Measurements from ENCODE around the gene PROB1. TPM values are rescaled to one million over a fixed set of nuclear protein-coding genes. Genes with fewer than 3 reads are reported as not detected.
"Not testable (repeated sequence)": the region's sequence is repeated elsewhere in the genome, so short reads cannot be mapped to it uniquely, and the experiment has no call there.

PROB1 gene
- polyA plus RNA-seq, 1 donor (not counting 4 experiments of a cell fraction or from before 2014, with no cell fraction given) = 0.26 TPM

DNA sequence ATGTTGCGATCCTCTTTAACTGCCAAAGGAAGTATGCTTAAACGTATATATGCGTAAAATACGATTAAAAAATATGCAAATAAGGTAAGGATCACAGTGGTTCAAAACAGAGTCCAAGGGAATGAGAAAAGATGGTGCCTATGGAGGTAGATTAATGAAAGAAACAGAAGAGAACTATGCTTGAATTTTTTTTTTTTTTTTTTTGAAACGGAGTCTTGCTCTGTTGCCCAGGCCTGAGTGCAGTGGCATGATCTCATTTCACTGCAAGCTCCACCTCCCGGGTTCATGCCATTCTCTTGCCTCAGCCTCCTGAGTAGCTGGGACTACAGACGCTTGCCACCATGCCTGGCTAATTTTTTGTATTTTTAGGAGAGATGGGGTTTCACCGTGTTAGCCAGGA, 49.5 kb downstream of the PROB1 start:
- H3K36me3 ChIP-seq (ENCODE audit: control insufficient read depth in 2 of 2, extremely low read depth in 1 of 2, insufficient read depth in 2 of 2, low read length in 2 of 2); H3K4me3 ChIP-seq (ENCODE audit: control insufficient read depth in 2 of 3, extremely low read depth in 1 of 3, insufficient read depth in 2 of 3, low read depth in 1 of 3, low read length in 3 of 3); dilution Hi-C loops (cut with MboI; ENCODE audit: extremely low pct_ligation_motif_present, low sequenced_read_pairs); H3K9me1 ChIP-seq (ENCODE audit: control insufficient read depth, extremely low read depth, insufficient read depth, low read length); DNase-seq (ENCODE audit: low read depth, low spot score); H3K9me3 ChIP-seq (ENCODE audit: control insufficient read depth, low read depth, low read length); H3K27me3 ChIP-seq (ENCODE audit: control insufficient read depth, extremely low read depth, insufficient read depth, low read length); H2AFZ ChIP-seq (ENCODE audit: control insufficient read depth, low read length); H4K20me1 ChIP-seq (ENCODE audit: control insufficient read depth, extremely low read depth, insufficient read depth, low read length); H3K9ac ChIP-seq (ENCODE audit: control insufficient read depth, extremely low read depth, insufficient read depth, low read length); H3K4me2 ChIP-seq (ENCODE audit: control insufficient read depth, extremely low read depth, insufficient read depth, low read depth, low read length); FAIRE-seq; H3K27ac ChIP-seq (ENCODE audit: control insufficient read depth, insufficient read depth, low read length): not testable (repeated sequence)
- Histone ChIP-seq H3K79me2 (ENCODE audit: control insufficient read depth, insufficient read depth, low read length) (peaks cover 85% of the 10 kb centered on the region), H3K4me1 (ENCODE audit: control insufficient read depth, extremely low read depth, insufficient read depth, low read length) (peaks cover 13% of the 10 kb centered on the region)

DNA sequence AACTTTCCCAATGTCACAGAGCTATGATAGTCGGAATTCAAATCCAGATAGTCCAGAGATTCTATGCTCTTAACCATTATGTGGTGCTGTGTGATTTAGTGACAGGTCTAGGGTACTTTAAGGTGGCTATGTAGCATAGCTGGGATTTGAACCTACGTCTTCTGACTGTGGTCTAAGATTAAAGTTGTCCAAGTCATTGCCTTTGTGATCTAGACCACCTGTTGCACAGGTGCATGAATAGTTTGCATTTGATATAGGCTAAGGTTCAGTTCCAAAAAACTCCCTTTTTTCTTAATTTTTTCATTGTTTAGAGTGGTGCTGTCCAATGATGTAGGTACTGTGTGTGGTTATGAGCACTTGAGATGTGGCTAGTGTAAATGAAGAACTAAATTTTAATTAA, 50.7 kb downstream of the PROB1 start:
- Histone ChIP-seq H3K27ac (ENCODE audit: control insufficient read depth, insufficient read depth, low read length) (no peak overlapping the region), H3K36me3 (ENCODE audit: control insufficient read depth in 2 of 2, extremely low read depth in 1 of 2, insufficient read depth in 2 of 2, low read length in 2 of 2) (peaks cover 1 to 3% of the 10 kb centered on the region in 2 experiments), H4K20me1 (ENCODE audit: control insufficient read depth, extremely low read depth, insufficient read depth, low read length) (peaks cover 9% of the 10 kb centered on the region), H3K9me1 (ENCODE audit: control insufficient read depth, extremely low read depth, insufficient read depth, low read length) (no peaks in the 10 kb centered on the region), H3K9me3 (ENCODE audit: control insufficient read depth, low read depth, low read length) (no peaks in the 10 kb centered on the region), H3K79me2 (ENCODE audit: control insufficient read depth, insufficient read depth, low read length) (peaks cover 73% of the 10 kb centered on the region), H3K4me3 (ENCODE audit: control insufficient read depth in 2 of 3, extremely low read depth in 1 of 3, insufficient read depth in 2 of 3, low read depth in 1 of 3, low read length in 3 of 3) (no peak overlapping the region), H3K9ac (ENCODE audit: control insufficient read depth, extremely low read depth, insufficient read depth, low read length) (no peak overlapping the region), H2AFZ (ENCODE audit: control insufficient read depth, low read length) (no peak overlapping the region), H3K27me3 (ENCODE audit: control insufficient read depth, extremely low read depth, insufficient read depth, low read length) (no peaks in the 10 kb centered on the region), H3K4me2 (ENCODE audit: control insufficient read depth, extremely low read depth, insufficient read depth, low read depth, low read length) (peak overlapping the region; percentile 35), H3K4me1 (ENCODE audit: control insufficient read depth, extremely low read depth, insufficient read depth, low read length) (peaks cover 13% of the 10 kb centered on the region)
- no peak for DNase-seq (ENCODE audit: low read depth, low spot score)
- dilution Hi-C loops (cut with MboI; ENCODE audit: extremely low pct_ligation_motif_present, low sequenced_read_pairs) = no loop called here
- TF ChIP-seq EZH2 (IDR thresholded peaks at IDR 0.05; ENCODE audit: low read length) = no peak
- TF ChIP-seq, protein P1, sequence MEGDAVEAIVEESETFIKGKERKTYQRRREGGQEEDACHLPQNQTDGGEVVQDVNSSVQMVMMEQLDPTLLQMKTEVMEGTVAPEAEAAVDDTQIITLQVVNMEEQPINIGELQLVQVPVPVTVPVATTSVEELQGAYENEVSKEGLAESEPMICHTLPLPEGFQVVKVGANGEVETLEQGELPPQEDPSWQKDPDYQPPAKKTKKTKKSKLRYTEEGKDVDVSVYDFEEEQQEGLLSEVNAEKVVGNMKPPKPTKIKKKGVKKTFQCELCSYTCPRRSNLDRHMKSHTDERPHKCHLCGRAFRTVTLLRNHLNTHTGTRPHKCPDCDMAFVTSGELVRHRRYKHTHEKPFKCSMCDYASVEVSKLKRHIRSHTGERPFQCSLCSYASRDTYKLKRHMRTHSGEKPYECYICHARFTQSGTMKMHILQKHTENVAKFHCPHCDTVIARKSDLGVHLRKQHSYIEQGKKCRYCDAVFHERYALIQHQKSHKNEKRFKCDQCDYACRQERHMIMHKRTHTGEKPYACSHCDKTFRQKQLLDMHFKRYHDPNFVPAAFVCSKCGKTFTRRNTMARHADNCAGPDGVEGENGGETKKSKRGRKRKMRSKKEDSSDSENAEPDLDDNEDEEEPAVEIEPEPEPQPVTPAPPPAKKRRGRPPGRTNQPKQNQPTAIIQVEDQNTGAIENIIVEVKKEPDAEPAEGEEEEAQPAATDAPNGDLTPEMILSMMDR (optimal IDR thresholded peaks at IDR 0.05 in 1 of 3, IDR thresholded peaks at IDR 0.05 in 1 of 3, conservative IDR thresholded peaks at IDR 0.05 in 1 of 3; ENCODE audit: extremely low read depth in 1 of 3, insufficient read depth in 2 of 3, low read length in 3 of 3) = no peak
- FAIRE-seq = no peak

DNA sequence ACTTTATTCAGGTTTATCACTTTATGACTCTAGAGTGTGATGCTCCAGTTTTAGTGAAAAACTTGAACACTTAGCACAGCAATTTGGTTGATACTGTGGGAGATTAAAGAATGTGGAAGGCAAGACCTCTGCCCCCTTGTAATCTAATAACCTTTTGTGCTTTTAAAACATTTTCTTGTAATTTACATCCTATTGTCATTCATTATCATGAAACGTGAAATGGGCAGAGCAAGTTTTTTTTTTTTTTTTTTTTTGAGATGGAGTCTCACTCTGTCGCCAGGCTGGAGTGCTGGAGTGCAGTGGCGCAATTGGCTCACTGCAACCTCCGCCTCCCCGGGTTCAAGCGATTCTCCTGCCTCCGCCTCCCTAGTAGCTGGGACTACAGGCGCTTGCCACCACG, 51.4 kb downstream of the PROB1 start:
- Histone ChIP-seq H3K4me3 (ENCODE audit: control insufficient read depth in 2 of 3, extremely low read depth in 1 of 3, insufficient read depth in 2 of 3, low read depth in 1 of 3, low read length in 3 of 3) (peak overlapping the region; percentile 73 to 95 (median 86)), H3K9me1 (ENCODE audit: control insufficient read depth, extremely low read depth, insufficient read depth, low read length) (no peaks in the 10 kb centered on the region), H3K4me2 (ENCODE audit: control insufficient read depth, extremely low read depth, insufficient read depth, low read depth, low read length) (peak overlapping the region; percentile 96), H3K79me2 (ENCODE audit: control insufficient read depth, insufficient read depth, low read length) (peaks cover 67% of the 10 kb centered on the region), H2AFZ (ENCODE audit: control insufficient read depth, low read length) (no peak overlapping the region), H3K27ac (ENCODE audit: control insufficient read depth, insufficient read depth, low read length) (no peak overlapping the region), H3K9ac (ENCODE audit: control insufficient read depth, extremely low read depth, insufficient read depth, low read length) (peak overlapping the region; percentile 89), H3K27me3 (ENCODE audit: control insufficient read depth, extremely low read depth, insufficient read depth, low read length) (no peaks in the 10 kb centered on the region), H3K4me1 (ENCODE audit: control insufficient read depth, extremely low read depth, insufficient read depth, low read length) (peaks cover 13% of the 10 kb centered on the region), H3K36me3 (ENCODE audit: control insufficient read depth in 2 of 2, extremely low read depth in 1 of 2, insufficient read depth in 2 of 2, low read length in 2 of 2) (peaks cover 1 to 3% of the 10 kb centered on the region in 2 experiments), H3K9me3 (ENCODE audit: control insufficient read depth, low read depth, low read length) (no peaks in the 10 kb centered on the region), H4K20me1 (ENCODE audit: control insufficient read depth, extremely low read depth, insufficient read depth, low read length) (peaks cover 9% of the 10 kb centered on the region)
- TF ChIP-seq, protein P1 (optimal IDR thresholded peaks at IDR 0.05 in 1 of 3, IDR thresholded peaks at IDR 0.05 in 1 of 3, conservative IDR thresholded peaks at IDR 0.05 in 1 of 3; ENCODE audit: extremely low read depth in 1 of 3, insufficient read depth in 2 of 3, low read length in 3 of 3) = no peak
- TF ChIP-seq EZH2 (IDR thresholded peaks at IDR 0.05; ENCODE audit: low read length) = no peak
- dilution Hi-C loops (cut with MboI; ENCODE audit: extremely low pct_ligation_motif_present, low sequenced_read_pairs) = no loop called here
- FAIRE-seq (no peak), DNase-seq (ENCODE audit: low read depth, low spot score) (no peak)
